Upper lobe of left lung (tissue), 4 donors: ENCODE data around the gene NAV2.

ENCODE experiments used
- CTCF ChIP-seq, 6 experiments: fragments of 450-650 bp in 4 of 6; fragments of 200-600 bp in 2 of 6; sonication (generic) in 2 of 6; IDR thresholded peaks; one replicate each; pipeline ENCODE4 v1.5.1; 2016 to 2019; ENCODE audit warnings: antibody characterized with exemption in 6 of 6
- POLR2AphosphoS5 ChIP-seq, 2 donors: sonication (generic); formaldehyde crosslinking; IDR thresholded peaks; one replicate each; pipeline ENCODE4 v1.5.1; 2017; ENCODE audit warnings: antibody characterized with exemption in 2 of 2

GRCh38 chr11:19819148-19819547 is 106.5 kb downstream of the NAV2 start:
- TF ChIP-seq POLR2AphosphoS5 (IDR thresholded peaks at IDR 0.05), result peak; percentile 40 to 54
- TF ChIP-seq CTCF (IDR thresholded peaks at IDR 0.05), result no peak
